ENCODE data around the gene ZNF547.
A peak's percentile ranks its signal among the peaks of the same experiment; 100 is the strongest.

Gene ZNF547

GRCh38 chr19:57319869-57320179 lies 43.5 kb upstream of the ZNF547 start:
- peaks cover 19% of the 10 kb centered on the region for H4K20me1 ChIP-seq (ENCODE audit: insufficient read depth, low read length)
- DNase-seq = no peak
- no peaks in the 10 kb centered on the region for H3K9me3 ChIP-seq (ENCODE audit: insufficient read depth, low read length, severe bottlenecking)
- peak overlapping the region; percentile 87 for H3K27ac ChIP-seq (ENCODE audit: low read length)
- peak overlapping the region; percentile 86 for H2AFZ ChIP-seq (ENCODE audit: low read depth, low read length)
- ATAC-seq (ENCODE audit: insufficient read depth, low read depth) = no peak
- H3K4me2 ChIP-seq (ENCODE audit: insufficient read depth, low read length) = peak overlapping the region; percentile 94
- H3K27me3 ChIP-seq (ENCODE audit: insufficient read depth, low read length, poor library complexity) = no peaks in the 10 kb centered on the region
- H3K4me3 ChIP-seq (ENCODE audit: low read depth in 1 of 2, low read length in 2 of 2) = peak overlapping the region; percentile 70 to 92; a peak in 3 of 4 replicates
- H3K4me1 ChIP-seq (ENCODE audit: insufficient read depth, low read length) = peaks cover 27% of the 10 kb centered on the region
- TF ChIP-seq CTCF (IDR thresholded peaks at IDR 0.05; ENCODE audit: borderline replicate concordance, extremely low read depth, low read length, poor library complexity, severe bottlenecking) (no peak), EZH2 (IDR thresholded peaks at IDR 0.05; ENCODE audit: borderline replicate concordance, low read depth, low read length, severe bottlenecking) (no peak)
- H3K79me2 ChIP-seq (ENCODE audit: insufficient read depth, low read length) = peaks cover 38% of the 10 kb centered on the region
- peaks cover 24% of the 10 kb centered on the region for H3K36me3 ChIP-seq (ENCODE audit: insufficient read depth, low read length)
- peak overlapping the region; percentile 87 for H3K9ac ChIP-seq (ENCODE audit: low read depth, low read length)

GRCh38 chr19:57320180-57321084 lies 42.9 kb upstream of the ZNF547 start, which contains the start of gene ZNF543:
Gene ZNF543, plus strand, starts transcription at chr19:57320472. Its CDS starts 382 bp downstream, at chr19:57320854.
- peaks cover 30% of the 10 kb centered on the region for H3K36me3 ChIP-seq (ENCODE audit: insufficient read depth, low read length)
- peak within 1 kb of the TSS; percentile 87 for H3K27ac ChIP-seq (ENCODE audit: low read length)
- peaks cover 27% of the 10 kb centered on the region for H3K4me1 ChIP-seq (ENCODE audit: insufficient read depth, low read length)
- H3K9me3 ChIP-seq (ENCODE audit: insufficient read depth, low read length, severe bottlenecking) = no peaks in the 10 kb centered on the region
- H2AFZ ChIP-seq (ENCODE audit: low read depth, low read length) = peak within 1 kb of the TSS; percentile 86
- peak within 1 kb of the TSS; percentile 87 for H3K9ac ChIP-seq (ENCODE audit: low read depth, low read length)
- no peaks in the 10 kb centered on the region for H3K27me3 ChIP-seq (ENCODE audit: insufficient read depth, low read length, poor library complexity)
- H3K79me2 ChIP-seq (ENCODE audit: insufficient read depth, low read length) = peaks cover 42% of the 10 kb centered on the region
- ATAC-seq (ENCODE audit: insufficient read depth, low read depth) (peak; percentile 98), DNase-seq (peak; percentile 96)
- TF ChIP-seq CTCF (IDR thresholded peaks at IDR 0.05; ENCODE audit: borderline replicate concordance, extremely low read depth, low read length, poor library complexity, severe bottlenecking) (peak; percentile 13), EZH2 (IDR thresholded peaks at IDR 0.05; ENCODE audit: borderline replicate concordance, low read depth, low read length, severe bottlenecking) (no peak)
- H3K4me2 ChIP-seq (ENCODE audit: insufficient read depth, low read length) = peak within 1 kb of the TSS; percentile 94
- H4K20me1 ChIP-seq (ENCODE audit: insufficient read depth, low read length) = peaks cover 19% of the 10 kb centered on the region
- peak within 1 kb of the TSS; percentile 70 to 92 for H3K4me3 ChIP-seq (ENCODE audit: low read depth in 1 of 2, low read length in 2 of 2)

GRCh38 chr19:57321116-57321515 lies 42.2 kb upstream of the ZNF547 start:
- H2AFZ ChIP-seq (ENCODE audit: low read depth, low read length) = peak overlapping the region; percentile 86; the same call in 1 of the 2 replicates
- no peaks in the 10 kb centered on the region for H3K9me3 ChIP-seq (ENCODE audit: insufficient read depth, low read length, severe bottlenecking)
- H3K9ac ChIP-seq (ENCODE audit: low read depth, low read length) = peak overlapping the region; percentile 87
- H3K4me2 ChIP-seq (ENCODE audit: insufficient read depth, low read length) = peak overlapping the region; percentile 94
- no peak for TF ChIP-seq EZH2 (IDR thresholded peaks at IDR 0.05; ENCODE audit: borderline replicate concordance, low read depth, low read length, severe bottlenecking)
- no peak for TF ChIP-seq CTCF (IDR thresholded peaks at IDR 0.05; ENCODE audit: borderline replicate concordance, extremely low read depth, low read length, poor library complexity, severe bottlenecking)
- peak overlapping the region; percentile 70 to 92 for H3K4me3 ChIP-seq (ENCODE audit: low read depth in 1 of 2, low read length in 2 of 2)
- ATAC-seq (ENCODE audit: insufficient read depth, low read depth) = no peak
- DNase-seq = no peak
- peaks cover 19% of the 10 kb centered on the region for H4K20me1 ChIP-seq (ENCODE audit: insufficient read depth, low read length)
- H3K36me3 ChIP-seq (ENCODE audit: insufficient read depth, low read length) = peaks cover 37% of the 10 kb centered on the region
- peaks cover 42% of the 10 kb centered on the region for H3K79me2 ChIP-seq (ENCODE audit: insufficient read depth, low read length)
- H3K27me3 ChIP-seq (ENCODE audit: insufficient read depth, low read length, poor library complexity) = no peaks in the 10 kb centered on the region
- H3K4me1 ChIP-seq (ENCODE audit: insufficient read depth, low read length) = peaks cover 27% of the 10 kb centered on the region
- peak overlapping the region; percentile 87 for H3K27ac ChIP-seq (ENCODE audit: low read length)

Data from DND-41 (cell line).